ENCODE measurements around the gene CLK1.
"Not testable (repeated sequence)": the region's sequence is repeated elsewhere in the genome, so short reads cannot be mapped to it uniquely, and the experiment has no call there.

The CLK1 gene

DNA sequence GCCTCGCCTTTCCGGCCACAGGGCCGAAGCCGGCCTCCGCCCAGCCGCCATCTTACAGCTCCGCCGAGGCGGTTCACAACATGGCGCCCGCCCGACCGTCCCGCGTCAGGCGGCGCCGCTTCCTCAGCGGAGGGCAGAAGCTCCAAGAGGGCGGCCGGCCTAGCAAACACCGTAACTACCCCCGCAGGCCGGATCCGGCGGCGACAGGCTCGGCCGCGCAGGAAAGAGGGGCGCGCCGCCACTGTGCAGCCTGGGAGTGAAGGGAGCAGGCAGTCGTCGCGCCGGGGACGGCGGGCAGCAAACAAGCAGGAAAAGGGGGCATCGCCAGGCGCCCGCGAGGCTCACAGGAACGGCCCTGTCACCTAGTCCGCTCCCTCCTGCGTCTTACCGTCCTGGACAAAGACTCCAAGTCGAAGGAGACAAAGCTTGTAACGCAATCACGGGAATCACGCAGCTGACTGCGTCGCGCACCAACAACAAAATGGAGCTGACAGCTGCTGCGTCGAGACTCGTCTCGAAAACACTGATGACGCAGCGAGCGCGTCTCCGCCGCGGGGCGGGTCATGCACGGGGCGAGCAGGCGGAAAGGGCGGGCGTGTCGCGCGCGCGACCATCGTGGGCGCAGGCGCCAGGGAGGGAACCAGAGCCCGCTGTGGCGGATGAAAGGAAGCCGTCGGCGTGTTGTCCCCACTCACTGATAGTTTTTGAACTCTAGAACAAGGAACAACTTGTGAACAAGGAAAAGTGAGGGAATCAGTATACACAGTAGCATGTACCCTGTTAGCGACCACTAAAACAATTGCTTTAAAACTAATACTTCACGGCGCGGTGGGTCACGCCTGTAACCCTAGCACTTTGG is at the start of gene CLK1:
CLK1 (minus strand) TSS at position 483 of the 859 bp plus-strand sequence. CDS start 2,796 bp downstream, outside the sequence.
- DNase-seq (ENCODE audit: low spot score): peak; percentile 87

DNA sequence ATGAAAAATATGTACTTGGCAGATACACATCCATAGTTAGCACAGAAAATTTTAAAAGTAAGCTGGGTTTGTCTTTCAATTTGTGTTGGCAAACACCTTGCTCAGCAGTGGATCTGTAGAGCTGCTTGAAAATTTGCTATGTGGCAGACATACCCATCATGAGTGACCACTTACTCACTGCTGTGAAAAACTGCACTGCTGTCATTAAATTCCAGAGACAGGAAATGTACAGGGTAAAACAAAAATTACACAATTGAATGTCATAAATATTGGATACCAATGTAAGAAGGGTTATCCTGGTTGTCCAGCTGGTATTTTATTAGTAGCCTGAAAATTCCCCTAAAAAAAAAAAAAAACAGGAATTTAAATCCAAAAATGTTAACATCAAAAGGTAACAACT is 49.2 kb upstream of the CLK1 start:
- no peak for DNase-seq (ENCODE audit: low spot score)

DNA sequence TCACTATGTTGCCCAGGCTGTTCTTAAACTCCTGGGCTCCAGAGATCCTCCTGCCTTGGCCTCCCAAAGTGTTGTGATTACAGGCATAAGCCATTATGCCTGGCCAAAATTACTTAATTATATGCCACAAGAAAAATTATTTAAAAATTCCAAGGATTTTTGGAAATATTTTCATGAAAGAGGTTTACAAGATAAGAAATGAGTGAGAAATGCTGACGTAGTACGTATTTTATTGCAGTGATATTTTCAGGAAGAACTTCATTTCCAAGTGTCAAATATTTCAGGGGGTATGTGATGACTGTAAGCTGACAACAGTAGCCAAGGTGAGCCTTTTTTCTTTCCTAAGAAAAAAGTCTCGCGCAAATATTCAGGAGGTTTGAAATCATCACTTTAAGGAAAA is 45.5 kb upstream of the CLK1 start:
- no peak for DNase-seq (ENCODE audit: low spot score)

DNA sequence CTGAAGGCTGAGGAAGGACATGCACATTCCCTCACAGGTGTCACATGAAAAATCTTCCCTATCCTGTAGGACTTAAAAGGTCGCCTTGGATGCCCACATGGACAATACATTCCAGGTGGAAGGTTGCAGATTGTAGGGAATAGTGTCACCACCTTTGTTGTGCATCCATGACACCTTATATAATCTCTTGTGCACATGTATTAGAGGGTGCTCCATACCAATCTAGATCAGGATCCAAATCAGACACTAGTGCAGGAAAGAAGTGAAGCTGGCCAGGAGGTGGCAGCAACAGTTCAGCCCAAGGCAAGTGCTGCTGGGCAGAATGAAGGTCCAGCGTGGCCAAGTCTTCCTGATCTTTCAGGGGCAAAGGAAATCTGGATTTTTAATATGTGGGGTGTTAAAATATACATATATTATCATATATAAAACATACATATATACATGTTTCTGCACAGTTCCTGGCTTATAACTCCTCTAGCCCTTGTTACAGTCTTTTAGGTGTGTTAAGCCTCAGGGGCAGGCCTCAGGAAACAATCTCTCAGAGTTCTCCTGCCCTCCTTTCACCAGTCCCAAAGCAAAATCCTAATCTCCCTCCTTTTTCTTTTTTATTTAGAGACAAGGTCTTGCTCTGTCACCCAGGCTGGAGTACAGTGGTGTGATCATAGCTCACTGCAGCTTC is 41.3 kb upstream of the CLK1 start:
- DNase-seq (ENCODE audit: low spot score): peak; percentile 54

DNA sequence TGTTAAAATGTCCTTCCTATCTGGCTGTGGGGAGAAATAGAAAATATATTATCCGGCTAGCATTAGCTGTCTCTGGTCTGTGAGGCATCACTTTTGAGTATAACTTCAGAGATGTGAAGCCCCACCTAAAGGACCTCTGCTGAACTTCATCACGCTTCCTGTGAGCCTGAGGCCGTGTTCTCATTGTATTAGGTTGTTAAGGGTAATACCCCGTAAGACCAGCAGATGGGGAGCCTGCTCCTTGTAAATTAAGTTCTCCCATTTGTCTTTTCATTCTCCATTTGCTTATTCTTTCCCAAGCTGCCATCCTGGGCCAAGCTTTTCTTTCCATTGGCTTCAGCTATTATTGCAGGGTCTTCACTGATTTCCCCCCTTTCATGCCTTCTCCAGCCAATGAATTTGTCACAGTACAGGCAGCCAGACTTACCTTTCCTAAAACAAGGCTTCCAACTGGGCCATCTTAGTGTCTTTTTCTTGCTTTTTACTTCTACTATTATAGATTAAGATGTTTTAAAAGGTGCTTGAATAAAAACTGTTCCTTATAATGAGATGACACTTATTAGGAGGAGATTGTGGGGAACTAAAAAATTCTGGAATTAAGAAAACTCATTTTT is 37.1 kb upstream of the CLK1 start:
- peak; percentile 91 for DNase-seq (ENCODE audit: low spot score)

DNA sequence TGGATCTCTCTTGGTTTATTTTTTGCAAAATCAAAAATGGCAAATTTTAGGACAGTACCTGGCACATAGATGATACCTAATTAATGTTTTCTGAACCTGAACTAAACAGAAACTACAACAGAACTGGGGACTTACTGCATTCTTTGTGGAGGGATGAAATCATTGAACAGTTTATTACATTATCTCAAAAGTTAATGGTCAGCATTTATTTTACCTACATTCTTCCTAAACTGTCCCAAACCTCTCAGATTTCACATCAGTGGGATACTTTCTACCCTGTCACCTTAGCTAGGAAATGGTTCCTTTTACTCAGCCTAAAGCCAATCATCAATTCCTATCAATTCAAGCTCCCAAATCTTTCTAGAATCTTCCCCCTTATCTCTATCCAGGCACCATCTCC is 35.0 kb upstream of the CLK1 start:
- no peak for DNase-seq (ENCODE audit: low spot score)

DNA sequence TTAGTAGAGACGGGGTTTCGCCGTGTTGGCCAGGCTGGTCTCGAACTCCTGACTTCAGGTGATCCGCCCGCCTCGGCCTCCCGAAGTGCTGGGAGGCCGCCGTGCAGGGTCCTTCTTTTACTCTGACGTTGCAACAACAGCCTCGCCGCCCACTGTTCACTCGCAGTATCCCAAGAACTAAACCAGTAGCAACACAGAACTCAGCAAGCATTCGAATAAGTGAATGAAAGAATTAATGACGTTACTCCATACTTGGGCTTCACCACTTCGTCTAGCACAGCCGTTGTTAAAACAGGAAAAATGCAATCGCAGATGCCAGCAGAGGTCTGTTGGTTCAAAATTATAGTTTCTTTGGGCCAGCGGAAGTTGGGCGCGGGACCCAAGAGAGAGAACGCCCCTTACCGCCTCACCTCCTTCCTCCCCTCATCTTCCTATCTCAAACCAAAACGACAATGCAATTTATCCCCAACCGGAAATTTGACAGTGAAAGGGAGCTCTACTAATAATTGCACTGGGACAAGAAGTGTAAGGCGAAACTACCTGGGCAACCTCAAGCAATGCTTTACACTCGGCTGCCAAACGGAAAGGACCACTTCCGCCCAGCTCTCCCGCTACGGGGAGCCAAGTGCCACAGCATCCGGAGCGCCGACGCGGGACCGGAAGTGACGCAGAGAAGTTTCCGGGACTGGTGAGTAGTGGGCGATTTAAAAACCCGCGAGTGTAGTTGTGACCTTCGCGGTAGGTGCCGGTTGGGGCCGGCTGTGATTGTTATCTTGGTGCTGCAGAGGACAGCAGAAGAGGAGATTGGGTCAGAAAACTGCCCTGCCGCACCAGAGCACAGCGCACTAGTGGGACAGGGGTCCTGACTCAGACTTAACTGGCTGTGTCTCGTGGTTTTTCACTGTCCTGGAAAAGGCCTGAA is 24.5 kb upstream of the CLK1 start, which contains the start of the genes NIF3L1 and PPIL3:
NIF3L1 (plus strand) TSS at position 668 of the 922 bp plus-strand sequence. CDS start 2,573 bp downstream, outside the sequence.
PPIL3 (minus strand) TSS at position 374 of the 922 bp plus-strand sequence. CDS start 1,462 bp downstream, outside the sequence.
- peak; percentile 99 for DNase-seq (ENCODE audit: low spot score)

DNA sequence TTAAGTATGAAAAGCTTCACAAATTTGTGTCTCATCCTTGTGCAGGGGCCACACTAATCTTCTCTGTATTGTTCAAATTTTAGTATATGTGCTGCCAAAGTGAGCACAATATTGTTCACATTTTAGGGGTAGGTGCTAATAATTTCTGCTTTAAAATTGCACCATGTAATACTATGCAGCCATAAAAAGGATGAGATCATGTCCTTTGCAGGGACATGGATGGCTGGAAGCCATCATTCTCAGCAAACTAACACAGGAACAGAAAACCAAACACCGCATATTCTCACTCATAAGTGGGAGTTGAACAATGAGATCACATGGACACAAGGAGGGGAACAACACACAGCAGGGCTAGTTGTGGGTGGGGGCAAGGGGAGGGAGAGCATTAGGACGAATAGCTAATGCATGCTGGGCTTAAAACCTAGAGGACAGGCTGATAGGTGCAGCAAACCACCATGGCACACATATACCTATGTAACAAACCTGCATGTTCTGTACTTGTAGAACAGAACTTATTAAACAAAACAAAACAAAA is 17.3 kb upstream of the CLK1 start:
- not testable (repeated sequence) for DNase-seq (ENCODE audit: low spot score)

DNA sequence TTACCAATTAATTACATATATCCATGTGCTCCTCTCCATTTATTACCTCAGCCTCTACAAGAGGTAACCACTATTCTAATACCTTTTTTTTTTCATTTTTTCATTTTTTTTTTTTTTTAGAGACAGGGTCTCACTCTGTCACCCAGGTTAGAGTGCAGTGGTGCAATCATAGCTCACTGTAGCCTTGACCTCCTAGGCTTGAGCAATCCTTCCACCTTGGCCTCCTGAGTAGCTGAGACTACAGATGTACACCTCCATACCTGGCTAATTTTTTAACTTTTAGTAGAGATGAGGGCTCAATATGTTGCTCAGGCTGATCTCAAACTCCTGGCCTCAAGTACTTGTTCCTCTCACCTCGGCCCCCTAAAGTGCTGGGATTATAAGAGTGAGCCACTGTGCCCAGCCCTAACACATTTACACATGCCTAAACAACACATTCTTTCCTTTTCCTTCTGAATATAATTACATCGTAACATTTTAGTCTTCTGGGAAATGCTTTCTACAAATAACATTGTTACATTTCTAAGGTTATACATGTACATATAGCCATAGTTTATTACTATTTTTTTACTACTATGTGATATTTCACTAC is 13.9 kb upstream of the CLK1 start:
- DNase-seq (ENCODE audit: low spot score): no peak

DNA sequence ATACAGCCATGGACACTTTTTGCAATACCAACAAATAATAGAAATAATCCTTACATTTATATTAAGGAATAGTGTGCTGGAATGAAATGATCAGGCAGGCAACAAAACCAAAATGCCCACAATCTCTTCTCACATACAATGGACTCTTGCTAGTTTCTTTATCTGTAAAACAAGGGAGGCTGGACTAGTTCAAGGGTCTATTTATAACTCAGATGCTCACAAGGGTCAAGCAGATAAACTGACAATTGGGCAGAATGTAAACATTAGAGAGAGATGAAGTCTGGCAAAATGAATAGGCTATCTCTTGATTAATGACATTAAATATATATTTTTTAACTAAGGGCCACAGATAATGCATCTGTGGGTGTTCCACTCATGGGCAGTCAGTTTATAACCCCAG is 13.0 kb upstream of the CLK1 start:
- no peak for DNase-seq (ENCODE audit: low spot score)

DNA sequence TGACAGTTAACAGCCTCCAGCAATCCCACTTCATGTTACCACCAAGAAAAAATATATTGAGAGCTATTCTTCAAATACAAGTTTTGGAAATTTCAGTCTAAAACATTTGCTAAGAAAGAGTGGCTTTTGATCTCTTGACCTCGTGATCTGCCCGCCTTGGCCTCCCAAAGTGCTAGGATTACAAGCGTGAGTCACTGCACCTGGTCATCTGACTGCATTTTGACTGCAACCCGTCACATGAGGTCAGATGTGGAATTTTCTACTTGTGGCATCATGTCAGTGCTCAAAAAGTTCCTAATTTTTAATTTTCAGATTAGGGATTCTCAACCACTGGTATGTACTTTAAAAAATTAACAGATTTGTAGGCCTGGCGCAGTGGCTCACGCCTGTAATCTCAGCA is 9.1 kb upstream of the CLK1 start:
- no peak for DNase-seq (ENCODE audit: low spot score)

DNA sequence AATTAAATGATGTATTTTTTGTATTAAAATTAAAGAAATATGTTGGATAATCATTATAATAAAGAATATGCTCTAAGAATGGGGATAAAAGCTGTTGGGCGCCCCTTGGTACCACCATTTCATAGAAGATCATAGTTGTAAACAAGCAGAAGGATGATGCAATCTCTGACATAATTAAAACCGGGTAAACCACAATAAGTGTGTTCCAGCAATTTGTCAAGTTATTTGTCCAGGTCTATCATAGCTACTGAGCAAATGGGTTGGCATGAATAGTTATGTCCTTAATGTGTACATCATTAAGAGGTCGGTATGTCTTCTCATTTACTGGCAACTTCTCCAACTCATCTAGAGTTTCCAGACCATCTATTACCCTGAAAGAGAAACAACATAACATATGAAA is 6.7 kb upstream of the CLK1 start:
- no peak for DNase-seq (ENCODE audit: low spot score)

DNA sequence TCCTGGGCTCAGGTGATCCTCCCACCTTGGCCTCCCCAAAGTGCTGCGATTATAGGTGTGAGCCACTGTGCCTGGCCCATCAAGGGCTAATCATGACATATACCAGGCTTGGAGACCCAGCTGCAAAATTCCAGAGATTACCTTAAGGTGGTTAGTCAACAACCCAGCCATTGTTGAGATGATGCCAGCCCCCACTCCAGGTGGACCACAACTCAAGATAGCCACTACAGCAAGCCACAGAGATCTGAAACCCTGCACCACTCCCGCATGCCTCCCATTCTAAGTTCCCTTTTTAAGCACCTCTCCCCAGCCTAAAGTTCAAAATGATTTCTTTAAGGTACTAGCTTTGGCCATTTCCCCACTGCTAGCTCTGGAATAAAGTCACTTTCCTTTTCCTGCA is 4.6 kb upstream of the CLK1 start:
- no peak for DNase-seq (ENCODE audit: low spot score)

DNA sequence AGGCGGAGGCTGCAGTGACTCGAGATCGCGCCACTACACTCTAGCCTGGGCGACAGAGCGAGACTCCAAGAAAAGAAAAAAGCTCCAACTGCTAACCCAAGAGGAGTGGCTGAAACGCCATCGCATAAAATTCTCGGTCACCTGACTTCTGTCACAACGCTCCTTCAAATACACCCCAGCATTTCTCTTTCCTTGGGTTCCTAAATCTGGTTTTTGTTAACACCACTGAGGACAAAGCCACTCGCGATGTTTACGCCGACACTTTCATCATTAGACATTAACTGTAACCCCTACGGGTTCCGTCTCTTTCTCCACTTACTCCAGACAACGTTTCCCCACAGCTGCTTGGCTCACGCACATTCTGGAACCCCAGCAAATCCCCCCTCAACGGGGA is 679 bp downstream of the CLK1 start:
- peak; percentile 29 for DNase-seq (ENCODE audit: low spot score)

DNA sequence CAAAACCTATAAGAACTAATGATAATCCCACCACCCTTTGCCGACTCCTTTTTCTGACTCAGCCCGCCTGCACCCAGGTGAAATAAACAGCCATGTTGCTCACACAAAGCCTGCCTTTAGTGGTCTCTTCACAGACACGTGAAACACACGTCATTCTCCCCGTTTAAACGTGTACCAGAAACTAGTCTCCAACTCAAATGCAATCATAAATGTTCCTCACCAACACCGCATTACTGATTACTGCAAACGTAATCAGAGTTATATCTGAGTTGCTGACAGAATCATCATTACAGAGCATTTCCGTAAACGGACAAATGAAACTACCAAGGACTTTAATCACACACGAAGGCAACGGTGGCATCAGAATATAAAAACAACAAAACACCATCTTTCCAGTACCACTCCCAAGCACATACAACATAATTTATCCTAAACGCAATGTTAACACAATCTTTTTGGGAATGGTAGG is 1.9 kb downstream of the CLK1 start:
- DNase-seq (ENCODE audit: low spot score): peak; percentile 48

DNA sequence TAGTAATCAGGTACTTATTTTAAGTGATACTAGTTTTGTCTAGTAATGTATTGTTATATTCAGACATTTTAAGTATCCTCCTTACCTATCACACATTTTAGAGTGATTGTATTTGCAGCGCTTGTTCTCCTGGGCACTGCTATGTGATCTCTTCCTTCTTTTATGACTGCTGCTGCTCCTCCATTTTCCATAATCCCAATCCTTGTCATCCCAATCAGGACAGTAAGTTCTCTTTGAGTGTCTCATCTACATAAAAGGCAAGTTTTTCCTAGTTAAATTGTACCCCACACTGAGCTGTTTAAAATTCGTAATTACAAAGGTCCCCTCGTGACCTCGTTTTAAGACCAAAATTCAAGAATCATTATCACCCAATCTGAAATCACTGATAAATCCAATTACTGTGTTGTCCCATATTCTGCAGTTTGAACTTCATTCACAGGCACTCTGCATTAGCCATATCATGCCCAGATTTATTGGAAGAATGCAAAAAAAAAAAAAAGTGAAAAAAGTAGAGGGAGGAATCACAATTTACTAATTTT is 2.8 kb downstream of the CLK1 start:
- no peak for DNase-seq (ENCODE audit: low spot score)

DNA sequence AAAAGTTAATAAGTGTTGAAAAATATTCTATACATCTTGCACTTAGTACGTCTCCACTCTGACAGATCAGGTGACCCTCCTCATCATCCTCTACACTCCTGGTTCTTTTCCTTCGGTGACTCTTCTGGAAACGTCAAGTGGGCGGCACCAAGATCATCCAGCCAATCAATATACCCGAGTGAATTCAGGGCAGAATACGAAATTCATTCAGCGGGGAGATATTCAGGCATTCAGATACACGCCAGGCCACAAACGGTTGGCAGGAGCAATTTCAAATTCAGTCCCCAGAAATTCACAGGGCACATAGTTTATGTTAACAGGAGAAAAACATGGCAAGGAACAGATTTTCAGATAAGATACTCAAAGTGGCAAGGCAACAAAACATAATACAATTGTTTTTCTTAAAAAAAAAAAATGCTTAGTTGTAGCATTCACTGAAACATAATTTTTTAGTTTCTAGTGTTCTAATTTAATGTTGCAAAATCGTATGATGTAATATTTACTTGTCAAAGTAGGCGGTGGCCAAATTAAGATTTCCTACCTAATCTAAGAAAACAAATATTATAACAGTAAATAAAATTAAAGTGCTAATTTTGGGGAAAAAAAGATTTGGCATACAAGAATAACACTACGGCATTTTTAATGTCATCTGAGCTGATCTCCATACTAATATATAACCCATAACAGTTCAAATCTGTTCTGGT is 4.2 kb downstream of the CLK1 start:
- DNase-seq (ENCODE audit: low spot score): no peak

DNA sequence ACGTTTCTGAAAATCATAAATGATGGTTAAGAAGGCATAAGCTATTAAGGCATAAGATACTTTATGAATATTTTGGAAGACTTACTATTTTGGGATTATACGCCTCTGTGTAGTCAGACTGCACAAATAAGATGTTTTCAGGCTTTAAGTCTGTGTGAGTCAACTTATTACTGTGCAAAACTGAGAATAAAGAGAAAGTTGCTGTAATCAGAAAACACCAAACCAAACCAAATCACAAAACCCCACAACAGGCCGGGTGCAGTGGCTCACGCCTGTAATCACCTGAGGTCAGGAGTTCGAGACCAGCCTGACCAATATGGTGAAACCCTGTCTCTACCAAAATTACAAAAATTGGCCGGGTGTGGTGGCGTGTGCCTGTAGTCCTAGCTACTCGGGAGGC is 7.7 kb downstream of the CLK1 start:
- DNase-seq (ENCODE audit: low spot score): no peak

DNA sequence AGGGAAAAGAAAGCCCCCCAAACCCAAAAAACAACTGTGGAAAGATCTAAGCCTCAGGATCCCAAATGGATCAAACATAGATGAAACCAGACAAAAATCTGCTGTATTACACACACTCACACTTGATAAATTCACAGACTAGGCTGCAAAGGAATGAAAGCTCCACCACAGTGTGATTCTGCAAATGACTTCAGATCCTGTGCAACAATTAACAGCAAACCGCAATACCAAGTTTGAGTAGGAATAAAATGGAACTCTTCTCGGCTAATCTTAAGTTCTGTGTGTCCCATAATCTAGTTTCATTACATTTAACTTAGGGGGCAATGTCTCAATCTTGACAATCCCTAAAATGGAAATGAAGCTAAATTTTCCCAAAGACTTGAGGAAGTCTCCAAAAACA is 11.9 kb downstream of the CLK1 start:
- DNase-seq (ENCODE audit: low spot score): no peak

All from SW480 (cell line).